Islet precursor cell (in vitro differentiated cells): ENCODE data around the gene TIPIN.
"Not testable (repeated sequence)": the region's sequence is repeated elsewhere in the genome, so short reads cannot be mapped to it uniquely, and the experiment has no call there.

ENCODE experiments used
- DNase-seq: peaks from one replicate; pipeline ENCODE4 v3.0.0-alpha.2; 2018

TIPIN gene

GRCh38 chr15:66381376-66381775 lies 24.9 kb upstream of the TIPIN start:
- not testable (repeated sequence) for DNase-seq

DNA sequence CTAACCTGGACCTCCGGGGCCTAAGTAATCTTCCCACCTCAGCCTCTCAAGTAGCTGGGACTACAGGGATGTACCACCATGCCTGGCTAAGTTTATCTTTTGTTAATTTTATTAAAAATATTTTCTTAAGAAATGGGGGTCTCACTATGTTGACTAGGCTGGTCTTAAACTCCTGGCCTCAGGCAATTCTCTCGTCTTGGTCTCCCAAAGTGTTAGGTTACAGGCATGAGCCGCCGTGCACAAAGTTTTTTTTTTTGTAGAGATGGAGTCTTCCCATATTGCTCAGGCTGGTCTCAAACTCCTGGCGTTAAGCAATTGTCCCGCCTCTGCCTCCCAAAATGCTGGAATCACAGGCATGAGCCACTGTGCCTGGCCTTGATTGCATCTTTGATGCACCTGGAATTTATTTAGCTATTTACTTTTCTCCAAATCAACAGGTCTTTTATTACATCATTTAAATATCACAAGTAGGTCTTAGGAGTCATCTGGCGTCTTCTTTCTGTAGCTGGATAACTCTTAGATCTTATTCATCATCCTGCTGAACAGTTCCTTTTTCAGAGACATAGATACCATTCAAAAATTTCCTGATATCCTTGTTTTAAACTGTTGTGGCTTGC lies 22.4 kb upstream of the TIPIN start:
- DNase-seq, result no peak

DNA sequence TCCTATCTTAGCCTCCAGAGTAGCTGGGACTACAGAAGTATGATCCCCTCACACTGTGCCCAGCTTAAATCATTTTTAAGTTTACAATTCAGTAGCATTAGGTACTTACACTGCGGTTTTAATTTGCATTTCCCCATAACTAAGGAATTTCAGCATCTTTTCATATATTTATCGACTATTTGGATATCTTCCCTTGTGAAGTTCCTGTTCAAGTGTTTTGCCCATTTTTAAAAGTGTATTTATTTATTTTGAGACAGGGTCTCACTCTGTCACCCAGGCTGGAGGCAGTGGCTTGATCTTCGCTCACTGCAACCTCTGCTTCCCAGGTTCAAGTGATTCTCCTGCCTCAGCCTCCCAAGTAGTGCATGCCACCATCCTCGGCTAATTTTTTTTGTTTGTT lies 17.7 kb upstream of the TIPIN start:
- DNase-seq, result no peak

DNA sequence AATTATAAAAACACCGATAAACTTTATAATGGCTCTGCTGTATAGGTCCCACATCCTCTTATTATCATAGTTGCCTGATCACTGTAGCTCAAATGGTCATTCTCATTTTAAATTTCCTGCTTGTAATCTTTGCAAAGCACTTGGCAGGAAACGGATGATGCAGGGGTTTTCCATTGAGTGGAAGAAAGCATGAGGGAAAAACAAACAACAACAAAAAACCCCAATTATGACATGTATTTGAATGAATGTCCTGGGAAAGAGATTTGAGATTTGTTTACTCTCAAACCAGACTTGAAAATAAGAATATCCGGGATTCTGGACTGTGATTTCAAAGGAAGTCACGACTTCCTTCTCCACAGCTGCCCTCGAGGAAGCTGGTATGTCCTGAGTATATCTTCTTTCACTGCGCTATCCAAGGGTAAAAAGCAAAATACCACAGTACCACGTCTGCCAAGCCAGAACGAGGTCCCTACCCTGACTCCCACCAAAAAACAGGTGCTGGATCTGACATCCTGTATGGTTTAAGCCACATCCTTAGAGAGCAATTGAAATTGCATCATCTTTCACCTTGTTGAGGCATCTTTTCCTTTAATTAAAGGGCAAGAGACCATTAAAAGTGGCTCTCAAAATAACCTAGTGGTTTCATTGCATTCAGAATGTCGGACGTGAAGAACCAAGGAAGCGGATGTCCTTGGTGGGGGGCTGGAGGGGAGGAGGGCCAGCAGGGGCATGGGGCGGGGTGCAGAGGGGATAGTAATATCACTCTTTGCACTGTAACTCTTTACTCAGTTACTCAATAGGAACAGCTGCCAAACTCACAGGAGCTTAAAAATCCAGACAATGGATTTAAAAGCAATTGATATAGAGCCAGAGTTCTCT lies 13.5 kb upstream of the TIPIN start:
- no peak for DNase-seq

DNA sequence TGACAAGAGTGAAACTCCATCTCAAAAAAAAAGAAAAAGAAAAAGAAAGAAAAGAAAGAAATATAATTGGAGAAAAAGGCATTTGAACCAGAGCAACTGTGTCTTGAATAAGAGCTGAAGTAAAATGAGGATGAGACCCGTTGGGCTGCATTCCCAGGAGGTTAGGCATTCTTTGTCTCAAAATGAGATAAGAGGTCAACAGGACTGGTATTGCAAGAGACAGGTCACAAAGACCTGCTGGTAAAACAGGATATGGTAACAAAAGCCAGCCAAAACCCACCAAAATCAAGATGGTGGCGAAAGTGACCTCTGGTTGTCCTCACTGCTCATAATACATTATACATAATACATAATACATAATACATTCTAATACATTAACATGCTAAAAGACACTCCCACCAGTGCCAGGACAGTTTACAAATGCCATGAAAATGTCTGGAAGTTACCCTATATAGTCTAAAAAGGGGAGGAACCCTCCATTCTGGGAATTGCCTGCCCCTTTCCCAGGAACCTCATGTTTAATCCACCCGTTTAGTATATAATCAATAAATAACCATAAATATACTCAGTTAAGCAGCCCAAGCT lies 8.6 kb upstream of the TIPIN start:
- peak; percentile 83 for DNase-seq

DNA sequence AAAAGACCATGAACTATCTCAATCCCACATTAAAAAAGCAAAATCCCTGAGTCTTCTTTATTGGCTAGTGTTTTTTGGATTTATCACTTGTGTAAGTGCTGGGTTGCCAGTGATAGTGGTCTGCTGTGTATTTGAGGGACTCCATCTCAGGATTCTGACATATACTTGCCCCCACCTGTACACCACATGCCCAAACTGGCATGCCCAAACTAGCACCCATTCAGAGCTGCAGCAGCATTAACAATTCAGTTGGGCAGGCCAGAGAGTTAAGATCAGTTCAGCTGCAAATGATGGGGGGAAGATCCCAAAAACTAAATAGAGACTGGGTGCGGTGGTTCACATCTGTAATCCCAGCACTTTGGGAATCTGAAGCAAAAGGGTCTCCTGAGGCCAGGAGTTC lies 6.3 kb upstream of the TIPIN start:
- DNase-seq, result no peak

DNA sequence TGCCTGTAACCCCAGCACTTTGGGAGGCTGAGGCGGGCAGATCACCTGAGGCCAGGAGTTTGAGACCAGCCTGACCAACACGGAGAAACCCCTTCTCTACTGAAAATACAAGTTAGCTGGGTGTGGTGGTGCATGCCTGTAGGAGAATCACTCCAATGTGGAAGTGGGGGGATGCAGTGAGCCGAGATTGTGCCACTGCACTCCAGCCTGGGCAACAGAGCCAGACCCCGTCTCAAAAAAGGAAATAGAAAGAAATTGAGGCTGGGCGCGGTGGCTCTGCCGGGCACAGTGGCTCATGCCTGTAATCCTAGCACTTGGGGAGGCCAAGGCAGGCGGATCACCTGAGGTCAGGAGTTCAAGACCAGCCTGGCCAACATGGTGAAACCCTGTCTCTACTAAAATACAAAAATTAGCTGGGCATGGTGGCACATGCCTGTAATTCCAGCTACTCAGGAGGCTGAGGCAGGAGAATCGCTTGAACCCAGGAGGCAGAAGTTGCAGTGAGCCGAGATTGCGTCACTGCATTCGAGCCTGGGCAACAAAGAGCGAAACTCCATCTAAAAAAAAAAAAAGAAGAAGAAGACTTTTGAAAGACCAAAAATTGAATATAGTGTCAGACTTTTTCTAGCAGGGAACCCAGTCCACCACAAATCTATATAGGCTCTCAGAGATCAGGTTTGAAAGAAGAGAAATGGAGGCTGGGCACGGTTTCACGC lies 5.4 kb upstream of the TIPIN start:
- DNase-seq, result not testable (repeated sequence)

- no peak for DNase-seq
These were observed 3.3 kb upstream of the TIPIN start for GRCh38 chr15:66359740-66360139.

DNA sequence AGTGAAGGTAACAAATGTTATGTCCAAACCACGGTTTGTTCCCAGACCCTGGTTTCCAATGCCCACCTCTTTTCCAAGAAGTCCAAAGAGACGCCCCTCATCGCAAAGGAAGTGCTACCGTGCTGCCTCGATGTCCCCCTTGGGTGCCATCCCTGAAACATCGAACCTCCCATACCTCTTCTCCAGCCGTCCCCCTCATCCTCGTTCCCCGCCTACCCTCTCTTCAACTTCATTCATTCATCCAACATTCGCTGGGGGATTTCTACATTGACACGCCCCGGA lies 467 bp downstream of the TIPIN start:
- no peak for DNase-seq

DNA sequence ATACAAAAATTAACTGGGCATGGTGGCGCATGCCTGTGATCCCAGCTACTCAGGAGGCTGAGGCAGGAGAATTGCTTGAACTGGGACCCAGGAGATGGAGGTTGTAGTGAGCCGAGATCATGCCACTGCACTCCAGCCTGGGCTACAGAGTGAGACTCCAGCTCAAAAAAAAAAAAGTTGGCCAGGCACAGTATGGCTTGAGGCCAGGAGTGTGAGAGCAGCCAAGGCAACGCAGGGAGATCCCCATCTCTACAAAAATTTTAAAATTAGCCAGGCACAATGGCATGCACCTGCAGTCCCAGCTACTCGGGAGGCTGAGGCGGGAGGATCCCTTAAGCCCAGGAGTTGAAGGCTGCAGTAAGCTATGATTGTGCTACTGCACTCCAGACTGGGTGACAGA lies 8.0 kb downstream of the TIPIN start:
- not testable (repeated sequence) for DNase-seq

- no peak for DNase-seq
These were observed 27.7 kb downstream of the TIPIN start for GRCh38 chr15:66328771-66329170.

- no peak for DNase-seq
These were observed 28.7 kb downstream of the TIPIN start for GRCh38 chr15:66327736-66328135.

- DNase-seq, result no peak
These were observed 30.4 kb downstream of the TIPIN start for GRCh38 chr15:66326051-66326450.

GRCh38 chr15:66323312-66323928 lies 33.1 kb downstream of the TIPIN start:
- DNase-seq, result no peak

DNA sequence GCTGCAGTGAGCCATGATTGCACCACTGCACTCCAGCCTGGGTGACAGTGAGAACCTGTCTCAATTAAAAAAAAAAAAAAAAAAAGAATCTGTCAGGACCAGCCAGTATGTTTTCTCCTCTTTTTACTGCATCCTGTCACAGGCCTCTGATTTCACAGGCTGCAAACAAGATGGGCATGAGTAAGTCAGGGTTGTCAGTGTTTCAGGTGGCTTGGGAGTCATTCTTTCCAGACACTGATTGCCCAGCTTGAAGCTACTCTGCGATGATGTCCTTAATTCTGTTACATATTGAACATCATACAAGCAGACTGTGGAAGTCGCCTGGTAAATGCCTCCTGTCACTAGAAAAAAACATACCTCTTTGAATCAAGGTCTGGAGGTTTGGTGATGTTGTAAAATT lies 44.3 kb downstream of the TIPIN start:
- no peak for DNase-seq

GRCh38 chr15:66310786-66311185 lies 45.7 kb downstream of the TIPIN start:
- no peak for DNase-seq

GRCh38 chr15:66309828-66310227 lies 46.7 kb downstream of the TIPIN start:
- no peak for DNase-seq

GRCh38 chr15:66308531-66308930 lies 48.0 kb downstream of the TIPIN start:
- DNase-seq, result no peak

DNA sequence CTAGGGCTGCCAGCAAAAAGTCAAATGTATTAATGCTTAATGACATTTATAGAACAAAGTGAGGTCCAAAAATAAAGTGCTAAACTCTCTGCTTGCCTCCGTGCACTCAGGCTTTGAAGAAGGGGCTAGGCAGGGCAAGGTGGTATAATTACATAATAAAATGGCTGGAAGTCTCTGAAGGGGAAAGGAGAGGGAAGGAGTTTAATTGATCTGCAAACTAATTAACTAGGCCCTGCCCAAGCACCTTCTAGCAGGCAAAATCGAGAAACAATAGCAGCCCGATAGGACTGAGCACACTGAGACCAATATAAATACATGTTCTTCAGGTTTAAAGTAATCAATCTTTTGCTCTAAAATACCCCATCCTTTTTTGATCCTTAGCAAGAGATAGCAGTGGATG lies 50.1 kb downstream of the TIPIN start:
- DNase-seq, result no peak

DNA sequence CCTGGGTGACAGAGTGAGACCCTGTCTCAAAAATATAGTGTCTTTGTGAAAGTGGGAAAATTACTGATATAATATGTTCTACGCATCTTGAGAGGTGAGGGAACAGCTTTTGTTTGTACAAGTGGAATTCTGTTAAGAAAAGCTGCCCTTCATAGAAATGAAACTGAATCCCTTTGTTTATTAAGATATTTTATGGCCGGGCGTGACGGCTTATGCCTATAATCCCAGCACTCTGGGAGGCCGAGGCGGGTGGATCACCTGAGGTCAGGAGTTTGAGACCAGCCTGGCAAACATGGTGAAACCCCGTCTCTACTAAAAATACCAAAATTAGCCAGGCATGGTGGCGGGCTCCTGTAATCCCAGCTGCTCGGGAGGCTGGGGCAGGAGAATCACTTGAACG lies 52.1 kb downstream of the TIPIN start:
- DNase-seq, result not testable (repeated sequence)

- DNase-seq, result no peak
These were observed 53.8 kb downstream of the TIPIN start for GRCh38 chr15:66302489-66303278.

- DNase-seq, result peak; percentile 59
These were observed 57.7 kb downstream of the TIPIN start for GRCh38 chr15:66298803-66299251.
